K562 (cell line): ENCODE data around the gene CALHM1. TPM values are rescaled to one million over a fixed set of nuclear protein-coding genes. Genes with fewer than 3 reads are reported as not detected.

Source experiments
- COPS2 ChIP-seq: fragments of 450-650 bp; conservative IDR thresholded peaks from 2 replicates; pipeline ENCODE4 v1.6.1; 2016; ENCODE audit warnings: mild to moderate bottlenecking, moderate library complexity
- ETV6 ChIP-seq, 3 experiments: fragments of 150-350 bp in 1 of 3; sonication (generic) in 1 of 3; formaldehyde crosslinking in 1 of 3; IDR thresholded peaks; 2 replicates each; pipeline versions ENCODE4 v1.6.1 to v1.8.0; 2014 to 2022; ENCODE audit warnings: borderline replicate concordance in 2 of 3, low read depth in 2 of 3, antibody characterized with exemption in 1 of 3, low read length in 1 of 3, mild to moderate bottlenecking in 1 of 3, missing genetic modification reagents in 1 of 3
- MTF1 ChIP-seq: fragments of 250-450 bp; sonication (Bioruptor Pico); IDR thresholded peaks from 2 replicates; pipeline ENCODE4 v1.9.0; 2021; ENCODE audit warnings: moderate library complexity, mild to moderate bottlenecking, inconsistent platforms, borderline replicate concordance
- NR2C2 ChIP-seq, 2 experiments: fragments of 200-800 bp in 1 of 2; sonication (Bioruptor generic) in 1 of 2; sonication (generic) in 1 of 2; formaldehyde crosslinking in 1 of 2; IDR thresholded peaks; 2 replicates each; pipeline versions ENCODE4 v1.6.1 to v1.8.0; 2016 to 2022; ENCODE audit warnings: mild to moderate bottlenecking in 1 of 2, missing compliant biosample characterization in 1 of 2, missing genetic modification characterization in 1 of 2, missing genetic modification reagents in 1 of 2
- RBM14 ChIP-seq: fragments of 200-400 bp; formaldehyde crosslinking; IDR thresholded peaks from 2 replicates; pipeline ENCODE4 v1.6.1; 2018; ENCODE audit warnings: low read depth, mild to moderate bottlenecking, low read length, moderate library complexity, borderline replicate concordance; ENCODE audit not compliant: insufficient read depth
- ZC3H4 ChIP-seq: sonication (generic); formaldehyde crosslinking; IDR thresholded peaks from 2 replicates; pipeline ENCODE4 v1.9.0; 2021; ENCODE audit warnings: missing genetic modification reagents, borderline replicate concordance
- ZFPM2 ChIP-seq: fragments of 250-450 bp; sonication (Bioruptor Pico); IDR thresholded peaks from 2 replicates; pipeline ENCODE4 v1.5.1; 2022; ENCODE audit warnings: mild to moderate bottlenecking
- ZKSCAN1 ChIP-seq: fragments of 150-350 bp; IDR thresholded peaks from 2 replicates; pipeline ENCODE4 v1.6.1; 2016; ENCODE audit warnings: low read depth, low read length
- polyA plus RNA-seq, 8 experiments: library from polyadenylated mRNA; depleted of rRNA in 4 of 8; stranded (reverse) in 5 of 8; unstranded in 3 of 8; fragments of >200 nt; fragmentation: Nextera tagmentation in 2 of 8; fragmentation: Illumina TruSeq in 1 of 8; extraction: Ambion mirVana in 2 of 8; extraction: Trizol in 1 of 8; gene quantifications; 2 replicates each; pipeline versions ENCODE4 v1.2.1 to v1.2.3, GENCODE V29; 2011 to 2014; ENCODE audit warnings: inconsistent platforms in 1 of 8, missing spikeins in 1 of 8
- total RNA-seq, 7 experiments: library from RNA; depleted of rRNA in 6 of 7; stranded (reverse); fragments of >200 nt in 6 of 7; fragmentation: Illumina TruSeq in 2 of 7; extraction: Trizol in 2 of 7; gene quantifications; 2 replicates each; pipeline versions ENCODE4 v1.2.1 to v1.2.3, GENCODE V29; 2011 to 2021; ENCODE audit warnings: low replicate concordance in 1 of 7

The CALHM1 gene
- total and polyA plus RNA-seq, 9 of the 15 experiments (the other 6 are each of a cell fraction or from before 2014, with no cell fraction given), result 0.03 TPM; not detected in 8

DNA sequence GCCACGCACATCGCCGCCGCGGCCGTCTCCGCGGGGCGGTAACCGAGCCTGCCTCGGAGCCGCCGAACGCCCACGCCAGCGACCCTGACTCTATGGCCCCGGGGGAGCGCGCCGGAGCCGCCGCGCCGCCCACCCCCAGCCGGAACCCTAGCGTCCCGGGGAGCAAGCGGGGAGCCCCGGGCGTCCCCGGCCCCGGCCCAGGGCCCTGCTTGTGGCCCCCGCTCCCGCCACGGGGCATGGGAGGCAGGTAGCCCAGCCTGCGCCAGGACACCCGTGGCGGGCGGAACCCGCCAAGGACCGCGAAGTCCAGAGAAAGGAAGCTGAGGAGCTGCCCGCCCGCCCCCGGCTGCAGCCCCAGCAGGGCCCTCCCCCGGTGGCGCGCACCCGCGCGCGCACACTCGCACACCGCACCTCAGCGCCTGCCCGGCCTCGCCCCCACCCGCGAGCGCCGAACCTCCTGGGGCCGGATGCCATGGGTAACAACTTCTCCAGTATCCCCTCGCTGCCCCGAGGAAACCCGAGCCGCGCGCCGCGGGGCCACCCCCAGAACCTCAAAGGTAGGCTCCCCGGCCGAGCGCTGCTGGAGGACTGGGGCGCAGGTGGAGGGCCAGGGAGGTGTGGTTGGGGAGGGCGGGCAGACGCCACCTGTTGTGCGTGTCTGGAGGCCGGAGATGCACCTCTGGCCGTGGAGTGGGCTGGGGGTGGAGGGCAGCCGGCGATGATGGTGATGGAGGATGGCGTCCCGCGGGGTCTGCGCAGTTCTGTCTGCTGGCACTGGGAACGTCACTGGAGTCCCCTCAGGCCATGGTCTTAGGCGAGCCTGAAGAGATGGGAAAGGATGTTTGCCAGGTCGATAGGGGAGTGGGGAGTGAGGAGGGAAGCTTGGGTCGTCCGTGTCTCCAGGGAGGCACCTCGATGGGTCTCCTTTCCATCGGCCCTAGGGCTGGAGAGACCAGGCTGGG is 35.5 kb upstream of the CALHM1 start (continued):
- TF ChIP-seq MTF1 (CRISPR knock-in tag) (no peak), ZFPM2 (CRISPR knock-in tag) (no peak), COPS2 (no peak), ETV6 (IDR thresholded peaks at IDR 0.05; ENCODE audit: borderline replicate concordance in 1 of 2, low read depth in 2 of 2, low read length in 1 of 2) (no peak), ETV6 (CRISPR knock-in tag; IDR thresholded peaks at IDR 0.05; ENCODE audit: borderline replicate concordance) (no peak), ZKSCAN1 (no peak), RBM14 (no peak), NR2C2 (CRISPR knock-in tag; IDR thresholded peaks at IDR 0.05) (no peak), NR2C2 (tag; IDR thresholded peaks at IDR 0.05) (no peak), ZC3H4 (CRISPR knock-in tag) (no peak)
- TF ChIP-seq, all 486 proteins: peak for 0
